ENCODE data around the gene NDST1. TPM values are rescaled to one million over a fixed set of nuclear protein-coding genes. Genes with fewer than 3 reads are reported as not detected.

NDST1 gene
- total RNA-seq, 3 donors from 2014 or later: 5.0 to 8.0 (median 5.6) TPM

DNA sequence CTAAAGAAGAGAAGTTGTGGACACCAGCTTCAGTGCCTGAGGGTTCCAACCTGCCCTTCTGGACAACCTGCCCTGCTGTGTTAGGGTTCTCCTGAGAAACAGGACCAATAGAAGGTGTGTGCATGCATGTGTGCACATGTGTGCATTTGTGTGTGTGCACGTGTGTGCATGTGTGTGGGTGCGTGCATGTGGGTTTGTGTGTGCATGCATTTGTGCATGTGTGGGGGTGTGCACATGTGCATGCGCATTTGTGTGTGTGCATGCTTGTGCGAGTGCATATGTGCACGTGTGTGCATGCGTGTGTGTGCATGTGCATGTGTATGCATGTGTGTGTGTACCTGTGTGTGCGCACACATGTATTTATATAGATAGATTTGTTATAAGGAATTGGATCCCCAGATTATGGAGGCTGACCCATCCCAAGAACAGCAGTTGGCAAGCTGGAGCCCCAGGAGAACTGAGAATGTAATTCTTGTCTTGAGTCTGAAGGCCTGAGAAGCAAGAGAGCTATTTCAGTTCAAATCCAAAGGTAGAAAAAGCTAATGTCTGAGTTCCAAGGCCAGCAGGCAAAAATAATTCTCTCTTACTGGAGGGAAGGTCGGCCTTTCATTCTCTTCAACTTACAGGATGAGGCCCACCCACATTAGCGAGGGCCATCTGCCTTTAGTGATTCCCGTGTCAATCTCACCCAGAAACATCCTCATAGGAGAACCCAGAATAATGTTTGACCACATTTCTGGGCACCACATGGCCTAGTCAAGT, 69.6 kb downstream of the NDST1 start:
- DNase-seq: no peak
- Mint-ChIP-seq H3K27me3 (ENCODE audit: low read depth) (peaks cover 6% of the 10 kb centered on the region), H3K9me3 (no peaks in the 10 kb centered on the region), H3K4me1 (ENCODE audit: low read depth) (no peaks in the 10 kb centered on the region), H3K4me3 (no peak overlapping the region), H3K36me3 (ENCODE audit: insufficient read depth) (no peaks in the 10 kb centered on the region)
- no peak for ATAC-seq

- no peaks in the 10 kb centered on the region for H3K9me3 Mint-ChIP-seq
- H3K27me3 Mint-ChIP-seq (ENCODE audit: low read depth): peaks cover 6% of the 10 kb centered on the region
- H3K4me3 Mint-ChIP-seq: no peak overlapping the region
- ATAC-seq (no peak), DNase-seq (no peak)
- no peaks in the 10 kb centered on the region for H3K36me3 Mint-ChIP-seq (ENCODE audit: insufficient read depth)
- no peaks in the 10 kb centered on the region for H3K4me1 Mint-ChIP-seq (ENCODE audit: low read depth)
Observed at GRCh38 chr5:150578781-150579461, 71.0 kb downstream of the NDST1 start.

DNA sequence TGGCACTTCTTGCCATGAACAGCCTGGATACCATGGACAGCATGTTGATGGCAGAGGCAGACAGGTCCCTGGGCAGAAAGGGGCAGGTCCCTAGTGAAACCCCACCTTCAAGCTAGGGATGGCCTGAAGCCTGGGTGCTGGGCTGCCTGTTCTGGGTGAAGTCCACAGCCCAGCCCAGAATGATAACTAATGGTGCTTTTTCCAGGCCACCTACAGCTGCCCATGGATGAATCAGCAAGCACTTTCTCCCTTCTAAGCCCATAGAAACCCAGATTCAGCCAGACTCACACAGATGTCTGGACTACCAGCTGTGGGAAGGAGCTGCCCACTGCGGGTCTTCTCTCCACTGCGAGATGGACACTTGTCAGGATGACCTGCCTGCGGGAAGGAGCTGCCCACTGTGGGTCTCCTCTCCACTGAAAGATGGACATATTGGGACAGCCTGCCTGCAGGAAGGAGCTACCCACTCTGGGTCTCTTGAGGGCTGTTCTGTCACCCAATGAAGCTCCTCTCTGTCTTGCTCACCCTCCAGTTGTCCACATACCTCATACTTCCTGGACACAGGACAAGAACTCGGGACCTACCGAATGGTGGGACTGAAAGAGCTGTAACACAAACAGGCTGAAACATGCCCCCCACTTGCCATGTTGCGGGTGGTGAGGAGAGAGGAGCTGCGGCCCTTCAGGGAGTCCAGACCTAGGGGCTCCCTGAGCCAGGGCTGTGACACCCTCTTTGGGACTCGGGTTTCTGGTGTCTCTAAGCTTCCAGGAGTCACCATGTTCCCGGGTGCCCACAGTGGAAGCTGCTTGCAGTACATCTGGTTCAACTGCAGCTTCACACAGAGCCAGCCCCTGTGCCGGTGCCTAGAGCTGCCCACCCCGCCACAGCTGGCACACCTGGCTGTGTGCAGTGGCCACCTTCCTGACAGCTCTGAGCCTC, 71.8 kb downstream of the NDST1 start:
- Mint-ChIP-seq H3K36me3 (ENCODE audit: insufficient read depth) (no peaks in the 10 kb centered on the region), H3K4me3 (no peak overlapping the region), H3K27me3 (ENCODE audit: low read depth) (peaks cover 6% of the 10 kb centered on the region), H3K9me3 (no peaks in the 10 kb centered on the region), H3K4me1 (ENCODE audit: low read depth) (no peaks in the 10 kb centered on the region)
- ATAC-seq (no peak), DNase-seq (no peak)

- DNase-seq (no peak), ATAC-seq (no peak)
- Mint-ChIP-seq H3K4me3 (no peak overlapping the region), H3K27me3 (ENCODE audit: low read depth) (peaks cover 6% of the 10 kb centered on the region), H3K36me3 (ENCODE audit: insufficient read depth) (no peaks in the 10 kb centered on the region), H3K4me1 (ENCODE audit: low read depth) (no peaks in the 10 kb centered on the region), H3K9me3 (no peaks in the 10 kb centered on the region)
Observed at GRCh38 chr5:150580917-150581316, 73.0 kb downstream of the NDST1 start.

DNA sequence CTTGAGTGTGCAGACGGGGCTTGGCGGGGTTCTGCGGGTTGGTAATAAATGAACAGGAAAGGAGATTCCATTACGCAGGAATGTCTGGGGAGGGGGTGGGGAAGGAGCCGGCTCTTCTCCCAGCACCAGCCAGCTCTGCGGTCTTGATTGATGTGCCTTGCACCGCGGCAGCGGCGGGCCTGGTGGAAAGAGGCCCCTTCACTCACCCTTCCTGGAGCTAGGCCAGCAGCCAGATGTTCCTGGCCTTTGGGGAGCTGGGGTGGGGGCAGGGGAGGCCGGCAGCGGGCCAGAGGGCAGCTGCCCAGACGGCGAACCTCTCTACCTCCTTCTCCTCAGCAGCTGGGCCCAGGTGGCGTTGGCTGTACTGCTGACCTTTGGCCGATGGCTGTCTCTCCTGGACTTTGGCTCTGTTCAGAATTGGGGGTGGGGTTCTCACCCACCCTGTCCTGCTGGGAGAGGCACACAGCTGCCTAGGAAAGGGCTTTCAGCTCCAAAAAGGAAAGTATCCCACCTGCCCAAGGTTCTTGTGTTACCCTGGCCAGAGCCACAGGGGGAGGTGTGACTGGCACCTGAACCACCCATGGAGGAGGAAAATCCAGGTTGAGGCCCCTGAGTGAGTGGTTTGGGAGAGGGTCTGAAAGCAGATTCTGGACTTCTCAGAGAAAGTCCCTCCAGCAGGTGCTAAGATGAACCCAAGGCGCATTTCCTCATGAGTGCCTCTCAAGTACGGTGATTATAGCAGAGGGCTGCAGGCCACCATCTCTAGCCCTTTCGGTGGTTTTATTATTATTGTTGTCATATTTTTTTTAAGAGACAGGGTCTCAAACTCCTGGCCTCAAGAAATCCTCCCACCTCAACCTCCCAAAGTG, 74.5 kb downstream of the NDST1 start:
- no peaks in the 10 kb centered on the region for H3K36me3 Mint-ChIP-seq (ENCODE audit: insufficient read depth)
- H3K9me3 Mint-ChIP-seq: no peaks in the 10 kb centered on the region
- DNase-seq (no peak), ATAC-seq (no peak)
- H3K27me3 Mint-ChIP-seq (ENCODE audit: low read depth): peaks cover 6% of the 10 kb centered on the region
- no peaks in the 10 kb centered on the region for H3K4me1 Mint-ChIP-seq (ENCODE audit: low read depth)
- no peak overlapping the region for H3K4me3 Mint-ChIP-seq

DNA sequence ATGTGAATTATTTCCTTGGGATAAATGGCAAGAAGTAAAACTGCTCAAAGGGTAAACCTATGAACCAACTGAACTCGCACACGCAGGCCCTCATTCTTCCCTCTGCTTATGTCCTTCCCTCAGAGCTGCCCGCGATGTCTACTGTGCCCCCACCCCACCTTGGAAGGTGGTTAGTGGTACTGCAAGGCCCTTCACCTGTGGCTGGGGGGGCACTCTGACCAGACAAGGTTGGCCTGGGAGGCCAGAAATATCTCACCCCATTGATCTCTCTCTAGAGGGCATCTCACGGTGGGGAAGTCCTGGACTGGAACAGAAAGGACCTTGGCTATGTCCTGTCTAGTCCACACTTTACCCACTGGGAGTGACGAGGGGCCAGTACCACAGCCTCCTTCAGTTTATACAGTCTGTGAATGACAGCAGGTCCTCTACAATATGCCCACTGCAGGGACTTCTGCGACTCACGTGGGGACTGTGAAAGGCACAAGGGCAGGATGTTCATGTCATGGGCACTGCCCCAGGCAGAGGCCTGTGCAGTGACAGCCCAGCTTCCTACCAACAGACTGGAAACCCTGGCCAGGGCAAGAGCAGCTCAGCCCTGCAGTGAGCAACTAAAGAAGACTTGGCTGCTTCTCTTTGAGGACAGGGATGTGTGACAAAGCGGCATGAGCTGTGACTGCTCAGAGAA, 75.8 kb downstream of the NDST1 start:
- H3K4me1 Mint-ChIP-seq (ENCODE audit: low read depth): no peaks in the 10 kb centered on the region
- H3K9me3 Mint-ChIP-seq: no peaks in the 10 kb centered on the region
- no peak for ATAC-seq
- H3K36me3 Mint-ChIP-seq (ENCODE audit: insufficient read depth): no peaks in the 10 kb centered on the region
- DNase-seq: no peak
- no peak overlapping the region for H3K4me3 Mint-ChIP-seq
- H3K27me3 Mint-ChIP-seq (ENCODE audit: low read depth): peaks cover 6% of the 10 kb centered on the region

DNA sequence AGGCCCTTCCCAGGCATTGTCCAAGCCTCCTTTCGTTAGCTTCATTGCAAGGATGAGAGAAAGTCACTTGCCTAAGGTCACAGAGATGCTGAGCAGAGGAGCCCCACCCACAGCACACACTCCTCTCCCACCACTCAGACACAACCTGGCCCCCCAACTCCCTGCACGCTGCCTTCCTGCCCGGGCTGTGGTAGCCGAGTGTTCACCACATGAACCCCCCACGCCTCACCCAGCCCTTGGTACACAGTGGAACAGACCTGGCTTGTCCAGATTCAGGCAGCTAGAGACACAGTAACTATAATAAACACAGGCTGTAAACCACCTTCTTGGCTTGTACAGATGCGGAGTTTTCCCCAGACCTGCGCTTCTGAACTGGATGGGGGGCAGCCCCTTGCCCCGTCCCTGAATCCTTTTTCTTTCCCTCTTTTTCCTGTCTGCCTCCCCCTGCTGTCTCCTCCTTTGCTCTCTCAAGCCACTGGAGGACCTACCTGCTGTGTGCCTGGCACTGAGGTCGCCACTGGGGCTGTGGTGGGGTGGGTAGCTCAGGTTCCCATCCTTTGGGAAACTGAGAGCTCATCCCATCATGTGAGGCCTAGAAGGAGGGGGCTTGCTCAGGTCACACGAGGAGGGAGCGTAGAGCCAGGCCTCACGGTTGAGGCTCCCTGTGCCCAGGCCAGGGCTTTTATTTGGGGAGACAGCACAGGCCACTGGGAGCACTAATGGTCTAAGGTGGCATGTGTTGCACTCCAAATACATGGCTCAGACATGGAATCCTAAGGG, 76.8 kb downstream of the NDST1 start:
- Mint-ChIP-seq H3K27me3 (ENCODE audit: low read depth) (peaks cover 6% of the 10 kb centered on the region), H3K9me3 (no peaks in the 10 kb centered on the region), H3K4me3 (no peak overlapping the region), H3K36me3 (ENCODE audit: insufficient read depth) (no peaks in the 10 kb centered on the region), H3K4me1 (ENCODE audit: low read depth) (no peaks in the 10 kb centered on the region)
- ATAC-seq (no peak), DNase-seq (no peak)

DNA sequence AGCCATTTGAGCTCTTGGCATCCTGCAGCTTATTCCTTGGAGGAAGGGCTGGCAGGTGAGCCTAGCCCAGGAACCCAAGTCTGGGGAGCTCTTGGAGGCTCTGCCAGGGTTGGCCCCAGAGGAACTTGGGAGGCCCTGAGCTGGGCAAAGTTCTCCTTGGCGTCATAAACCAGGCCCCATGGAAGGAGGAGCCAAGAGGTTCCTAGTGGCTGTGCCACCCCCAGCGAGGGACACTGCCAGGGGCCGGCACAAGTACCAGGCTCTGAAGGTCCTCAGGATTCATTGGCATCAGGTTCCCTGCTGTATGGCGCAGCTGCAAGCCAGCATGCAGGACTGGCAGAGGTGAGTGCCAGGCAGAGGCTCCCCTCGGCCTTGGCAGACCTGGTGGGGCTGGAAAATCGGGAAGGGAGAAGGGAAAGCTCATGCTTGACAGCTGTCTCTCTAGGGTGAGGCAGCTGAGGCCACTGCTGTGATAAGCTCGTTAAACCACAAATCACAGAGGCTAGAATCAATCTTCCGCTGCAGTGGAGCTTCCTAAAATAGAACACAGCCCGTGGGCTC, 77.9 kb downstream of the NDST1 start:
- ATAC-seq (no peak), DNase-seq (no peak)
- H3K4me1 Mint-ChIP-seq (ENCODE audit: low read depth): no peaks in the 10 kb centered on the region
- no peaks in the 10 kb centered on the region for H3K36me3 Mint-ChIP-seq (ENCODE audit: insufficient read depth)
- peaks cover 1% of the 10 kb centered on the region for H3K27me3 Mint-ChIP-seq (ENCODE audit: low read depth)
- H3K4me3 Mint-ChIP-seq: no peak overlapping the region
- no peaks in the 10 kb centered on the region for H3K9me3 Mint-ChIP-seq

GRCh38 chr5:150587016-150587415, 79.1 kb downstream of the NDST1 start:
- Mint-ChIP-seq H3K9me3 (no peaks in the 10 kb centered on the region), H3K4me3 (no peak overlapping the region), H3K36me3 (ENCODE audit: insufficient read depth) (no peaks in the 10 kb centered on the region), H3K27me3 (ENCODE audit: low read depth) (no peaks in the 10 kb centered on the region), H3K4me1 (ENCODE audit: low read depth) (no peaks in the 10 kb centered on the region)
- ATAC-seq (no peak), DNase-seq (no peak)

DNA sequence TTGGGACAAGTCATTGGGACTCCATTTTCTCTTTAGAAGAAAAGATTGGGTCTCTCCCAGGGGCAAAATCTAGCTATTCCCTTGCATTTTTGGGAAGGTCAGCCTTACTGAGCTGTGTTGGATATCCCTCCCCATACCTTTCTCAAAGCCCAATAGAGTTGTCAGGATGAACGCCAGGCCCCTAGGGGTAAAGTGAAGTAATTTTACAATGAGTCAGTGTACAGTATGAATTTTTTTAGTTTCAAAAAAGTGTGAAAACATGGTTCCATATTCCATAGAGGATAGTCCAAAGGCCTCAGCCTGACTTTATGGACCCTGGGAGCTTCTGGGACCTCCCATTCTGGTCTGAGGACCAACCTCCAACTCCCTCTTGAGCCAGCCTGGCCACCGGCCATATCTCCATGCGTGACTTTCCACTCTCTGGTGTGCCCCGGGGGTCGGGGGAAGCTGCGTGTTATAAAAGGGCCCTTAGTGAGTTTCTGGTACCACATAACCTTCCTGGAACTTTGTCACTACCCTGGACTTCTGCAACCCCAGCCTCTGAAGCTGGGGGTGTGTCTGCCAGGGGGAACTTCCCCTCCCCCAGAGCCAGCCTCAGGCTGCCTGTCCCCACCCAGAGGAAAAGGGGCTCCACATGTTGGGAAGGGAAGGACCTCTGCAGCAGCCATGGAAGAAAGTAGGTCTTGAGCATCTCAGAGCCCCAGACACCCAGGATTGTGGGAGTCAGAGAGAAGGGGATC, 80.1 kb downstream of the NDST1 start:
- ATAC-seq (no peak), DNase-seq (no peak)
- no peaks in the 10 kb centered on the region for H3K9me3 Mint-ChIP-seq
- no peaks in the 10 kb centered on the region for H3K4me1 Mint-ChIP-seq (ENCODE audit: low read depth)
- no peaks in the 10 kb centered on the region for H3K27me3 Mint-ChIP-seq (ENCODE audit: low read depth)
- H3K36me3 Mint-ChIP-seq (ENCODE audit: insufficient read depth): no peaks in the 10 kb centered on the region
- H3K4me3 Mint-ChIP-seq: no peak overlapping the region

GRCh38 chr5:150588596-150588890, 80.6 kb downstream of the NDST1 start:
- DNase-seq (no peak), ATAC-seq (no peak)
- Mint-ChIP-seq H3K4me3 (no peak overlapping the region), H3K27me3 (ENCODE audit: low read depth) (no peaks in the 10 kb centered on the region), H3K9me3 (no peaks in the 10 kb centered on the region), H3K4me1 (ENCODE audit: low read depth) (no peaks in the 10 kb centered on the region), H3K36me3 (ENCODE audit: insufficient read depth) (no peaks in the 10 kb centered on the region)

DNA sequence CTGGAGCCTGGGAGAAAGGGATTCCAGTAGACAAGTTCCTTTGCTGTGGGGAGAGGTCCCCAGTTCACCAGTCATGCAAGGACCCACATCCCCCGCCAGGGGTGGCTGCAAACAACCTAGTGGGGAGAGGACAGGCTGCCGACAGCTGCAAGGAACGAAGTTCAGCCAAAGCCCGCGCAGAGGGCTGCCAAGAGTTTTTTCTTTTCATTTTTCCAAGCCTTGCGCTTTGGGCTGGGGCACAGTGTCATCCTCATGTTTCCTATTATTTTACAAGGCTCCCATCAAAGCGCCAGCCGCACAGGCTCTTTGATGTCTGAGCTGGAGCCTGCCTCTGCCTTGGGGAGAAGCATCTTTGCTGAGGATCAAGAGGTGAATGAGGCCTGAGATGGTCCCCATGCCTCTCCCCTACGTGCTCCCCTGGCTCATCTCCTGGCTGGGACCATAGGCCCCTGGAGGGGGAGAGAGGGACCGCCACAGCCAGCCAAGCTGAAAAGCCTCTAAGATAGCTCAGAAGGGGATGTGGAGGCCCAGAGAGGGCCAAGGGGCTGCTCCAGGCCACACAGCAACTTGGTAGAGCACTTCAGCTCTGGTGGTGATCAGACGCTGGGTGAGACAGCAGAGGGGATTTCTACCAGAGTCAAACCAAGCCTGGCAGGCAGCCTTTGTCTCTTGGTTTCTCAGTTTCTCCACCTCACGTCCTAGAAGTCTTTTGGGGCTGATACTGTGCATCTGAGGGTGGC, 82.1 kb downstream of the NDST1 start:
- no peak for ATAC-seq
- Mint-ChIP-seq H3K4me3 (no peak overlapping the region), H3K4me1 (ENCODE audit: low read depth) (no peaks in the 10 kb centered on the region), H3K9me3 (no peaks in the 10 kb centered on the region), H3K27me3 (ENCODE audit: low read depth) (no peaks in the 10 kb centered on the region), H3K36me3 (ENCODE audit: insufficient read depth) (no peaks in the 10 kb centered on the region)
- DNase-seq: no peak

Data from activated T-cell treated with anti-CD3 and anti-CD28 coated beads, Interleukin-2, amount 50 U/mL, for 4 hours (primary cell).